ENCODE measurements around the gene CYB5B.

Gene CYB5B

GRCh38 chr16:69509125-69509524 lies 84.7 kb downstream of the CYB5B start:
- no peak overlapping the region for H3K4me3 ChIP-seq (ENCODE audit: low read depth, low read length)
- in situ Hi-C loops (cut with HindIII; ENCODE audit: low sequenced_read_pairs), result no loop called here
- no peak for DNase-seq (ENCODE audit: low read depth)
- no peak for TF ChIP-seq CTCF (IDR thresholded peaks at IDR 0.05; ENCODE audit: low read depth, low read length, missing control alignments)

GRCh38 chr16:69511651-69512050 lies 87.2 kb downstream of the CYB5B start:
- DNase-seq (ENCODE audit: low read depth), result no peak

GRCh38 chr16:69513180-69513966 lies 89.0 kb downstream of the CYB5B start:
- TF ChIP-seq CTCF (IDR thresholded peaks at IDR 0.05; ENCODE audit: low read depth, low read length, missing control alignments), result no peak
- peak; percentile 58 for DNase-seq (ENCODE audit: low read depth)
- no peak overlapping the region for H3K4me3 ChIP-seq (ENCODE audit: low read depth, low read length)
- in situ Hi-C loops (cut with HindIII; ENCODE audit: low sequenced_read_pairs), result loop anchor here (5.0 kb wide), 1 partner anchor 101 kb away; no protein-coding TSS in a partner anchor

More at GRCh38 chr16:69511651-69512050, 87.2 kb downstream of the CYB5B start:
- no peak overlapping the region for H3K4me3 ChIP-seq (ENCODE audit: low read depth, low read length)
- no peak for TF ChIP-seq CTCF (IDR thresholded peaks at IDR 0.05; ENCODE audit: low read depth, low read length, missing control alignments)
- in situ Hi-C loops (cut with HindIII; ENCODE audit: low sequenced_read_pairs), result loop anchor here (5.0 kb wide), 1 partner anchor 99 kb away; no protein-coding TSS in a partner anchor

GRCh38 chr16:69514356-69514755 lies 89.9 kb downstream of the CYB5B start:
- no peak for TF ChIP-seq CTCF (IDR thresholded peaks at IDR 0.05; ENCODE audit: low read depth, low read length, missing control alignments)
- in situ Hi-C loops (cut with HindIII; ENCODE audit: low sequenced_read_pairs), result loop anchor here (5.0 kb wide), 1 partner anchor 102 kb away; no protein-coding TSS in a partner anchor
- no peak overlapping the region for H3K4me3 ChIP-seq (ENCODE audit: low read depth, low read length)
- no peak for DNase-seq (ENCODE audit: low read depth)
